Neural crest cell (in vitro differentiated cells): Measurements from ENCODE around the gene MESD. TPM values are rescaled to one million over a fixed set of nuclear protein-coding genes. Genes with fewer than 3 reads are reported as not detected.

Experiments used
- DNase-seq: peaks from one replicate; pipeline ENCODE4 v3.0.0; 2021; ENCODE audit warnings: low read depth, mixed read lengths, low spot score
- H3K27ac Mint-ChIP-seq: one replicate; pipeline ENCODE4 v1.8.0; 2021; ENCODE audit warnings: mild to moderate bottlenecking, mixed read lengths; ENCODE audit not compliant: unreplicated experiment
- H3K27me3 Mint-ChIP-seq: 2 replicates; pipeline ENCODE4 v1.8.0; 2021; ENCODE audit warnings: low read depth, mild to moderate bottlenecking, mixed read lengths
- H3K36me3 Mint-ChIP-seq: 2 replicates; pipeline ENCODE4 v1.8.0; 2021; ENCODE audit warnings: low read depth, mild to moderate bottlenecking, mixed read lengths
- H3K4me1 Mint-ChIP-seq: 2 replicates; pipeline ENCODE4 v1.8.0; 2021; ENCODE audit warnings: mixed read lengths
- H3K4me3 Mint-ChIP-seq: one replicate; pipeline ENCODE4 v1.8.0; 2021; ENCODE audit warnings: mild to moderate bottlenecking, mixed read lengths
- H3K9me3 Mint-ChIP-seq: 2 replicates; pipeline ENCODE4 v1.8.0; 2021; ENCODE audit warnings: mixed read lengths
- CTCF ChIP-seq: fragments of 200-600 bp; sonication (generic); conservative IDR thresholded peaks from 2 replicates; pipeline ENCODE4 v1.5.0; 2021; ENCODE audit warnings: antibody characterized with exemption, mild to moderate bottlenecking
- total RNA-seq: library from RNA; stranded (reverse); gene quantifications from 2 replicates; pipeline ENCODE4 v1.2.1, GENCODE V29; 2021

Gene MESD
- total RNA-seq, 1 donor from 2014 or later = 30.7 TPM

- no peaks in the 10 kb centered on the region for H3K9me3 Mint-ChIP-seq
- H3K4me3 Mint-ChIP-seq = no peak overlapping the region
- H3K27ac Mint-ChIP-seq = no peak overlapping the region
- H3K4me1 Mint-ChIP-seq = peaks cover 22% of the 10 kb centered on the region
- no peak for TF ChIP-seq CTCF
- H3K36me3 Mint-ChIP-seq = peaks cover 13% of the 10 kb centered on the region
- H3K27me3 Mint-ChIP-seq = no peaks in the 10 kb centered on the region
- DNase-seq = no peak
Measured at GRCh38 chr15:80982205-80982604, 7.4 kb downstream of the MESD start.

- DNase-seq = no peak
- Mint-ChIP-seq H3K4me1 (peaks cover 5% of the 10 kb centered on the region), H3K27ac (no peak overlapping the region), H3K4me3 (no peak overlapping the region), H3K27me3 (no peaks in the 10 kb centered on the region), H3K36me3 (peaks cover 10% of the 10 kb centered on the region), H3K9me3 (no peaks in the 10 kb centered on the region)
- no peak for TF ChIP-seq CTCF
Measured at GRCh38 chr15:80979538-80980200, 9.9 kb downstream of the MESD start.

- no peaks in the 10 kb centered on the region for H3K9me3 Mint-ChIP-seq
- TF ChIP-seq CTCF = no peak
Measured at GRCh38 chr15:80978685-80979329, 10.8 kb downstream of the MESD start.

GRCh38 chr15:80977627-80978036, 12.0 kb downstream of the MESD start:
- H3K27me3 Mint-ChIP-seq = no peaks in the 10 kb centered on the region
- DNase-seq = peak; percentile 63
- H3K36me3 Mint-ChIP-seq = peaks cover 10% of the 10 kb centered on the region
- H3K4me1 Mint-ChIP-seq = peaks cover 13% of the 10 kb centered on the region
- H3K9me3 Mint-ChIP-seq = no peaks in the 10 kb centered on the region
- H3K27ac Mint-ChIP-seq = no peak overlapping the region
- no peak overlapping the region for H3K4me3 Mint-ChIP-seq
- TF ChIP-seq CTCF = peak; percentile 81

More at GRCh38 chr15:80978685-80979329, 10.8 kb downstream of the MESD start:
- Mint-ChIP-seq H3K4me3 (no peak overlapping the region), H3K27ac (no peak overlapping the region), H3K4me1 (peaks cover 10% of the 10 kb centered on the region), H3K36me3 (peaks cover 10% of the 10 kb centered on the region), H3K27me3 (no peaks in the 10 kb centered on the region)
- no peak for DNase-seq

GRCh38 chr15:80976851-80977250, 12.8 kb downstream of the MESD start:
- no peak for DNase-seq
- H3K36me3 Mint-ChIP-seq = peaks cover 10% of the 10 kb centered on the region
- no peak overlapping the region for H3K4me3 Mint-ChIP-seq
- H3K27ac Mint-ChIP-seq = peak overlapping the region; percentile 53
- no peak for TF ChIP-seq CTCF
- H3K4me1 Mint-ChIP-seq = peaks cover 13% of the 10 kb centered on the region
- H3K9me3 Mint-ChIP-seq = no peaks in the 10 kb centered on the region
- no peaks in the 10 kb centered on the region for H3K27me3 Mint-ChIP-seq
